Measurements from ENCODE around the gene ETS1.

DNA sequence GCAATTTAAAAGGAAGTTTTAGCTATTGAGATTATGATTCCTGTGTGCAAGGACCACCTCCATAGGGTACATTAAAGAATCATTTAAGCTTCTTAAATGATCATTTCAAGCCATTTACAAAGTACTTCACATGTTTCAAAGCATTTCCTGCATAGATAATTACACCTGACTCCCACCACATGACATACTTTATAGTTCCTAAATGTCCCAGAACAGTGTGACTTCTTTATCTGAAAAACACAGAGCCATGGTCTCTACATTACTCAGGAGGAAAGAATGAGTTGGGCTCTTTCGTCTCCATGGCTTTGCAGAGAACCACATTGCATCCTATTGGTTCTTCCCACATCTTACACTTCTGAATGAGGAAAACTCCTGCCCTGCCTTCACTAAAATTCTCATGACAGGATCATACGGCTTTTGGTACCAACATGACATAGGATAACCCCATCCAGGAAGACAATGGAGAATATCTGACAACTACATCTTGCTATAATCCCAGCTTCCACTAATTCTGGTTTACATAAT is 88.6 kb downstream of the ETS1 start:
- no peak for TF ChIP-seq CTCF (conservative IDR thresholded peaks at IDR 0.05; ENCODE audit: low read length)
- no peak for TF ChIP-seq EZH2phosphoT487 (IDR thresholded peaks at IDR 0.05; ENCODE audit: borderline replicate concordance, low read depth, low read length)
